CD4-positive, alpha-beta T cell treated with Interleukin-15 for 4 hours (primary cell): ENCODE results near the gene CD4.
"Not testable (repeated sequence)": the region's sequence is repeated elsewhere in the genome, so short reads cannot be mapped to it uniquely, and the experiment has no call there.

Experiments
- DNase-seq: peaks from one replicate; pipeline ENCODE4 v3.0.0-alpha.2; 2020; ENCODE audit warnings: low spot score

Gene CD4

DNA sequence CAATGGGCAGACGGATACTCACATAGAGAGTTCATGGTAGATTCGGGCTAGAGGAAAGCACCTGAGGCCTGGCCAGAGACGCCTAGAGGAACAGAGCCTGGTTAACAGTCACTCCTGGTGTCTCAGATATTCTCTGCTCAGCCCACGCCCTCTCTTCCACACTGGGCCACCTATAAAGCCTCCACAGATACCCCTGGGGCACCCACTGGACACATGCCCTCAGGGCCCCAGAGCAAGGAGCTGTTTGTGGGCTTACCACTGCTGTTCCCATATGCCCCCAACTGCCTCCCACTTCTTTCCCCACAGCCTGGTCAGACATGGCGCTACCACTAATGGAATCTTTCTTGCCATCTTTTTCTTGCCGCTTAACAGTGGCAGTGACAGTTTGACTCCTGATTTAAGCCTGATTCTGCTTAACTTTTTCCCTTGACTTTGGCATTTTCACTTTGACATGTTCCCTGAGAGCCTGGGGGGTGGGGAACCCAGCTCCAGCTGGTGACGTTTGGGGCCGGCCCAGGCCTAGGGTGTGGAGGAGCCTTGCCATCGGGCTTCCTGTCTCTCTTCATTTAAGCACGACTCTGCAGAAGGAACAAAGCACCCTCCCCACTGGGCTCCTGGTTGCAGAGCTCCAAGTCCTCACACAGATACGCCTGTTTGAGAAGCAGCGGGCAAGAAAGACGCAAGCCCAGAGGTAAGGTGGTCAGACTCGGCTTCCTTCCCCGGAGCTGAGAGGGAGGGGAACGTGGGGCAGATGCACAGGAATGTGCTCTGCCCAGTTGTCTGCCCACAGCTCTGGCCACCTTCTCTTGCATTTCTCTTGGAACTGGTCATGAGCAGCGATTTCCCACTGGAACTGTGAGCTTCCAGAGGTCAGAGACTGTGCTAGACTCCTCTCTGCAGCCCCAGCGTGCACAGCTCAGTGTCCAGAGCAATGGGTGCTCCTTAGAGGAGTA, at the start of gene CD4:
CD4 (plus strand) TSS at position 557 of the 953 bp plus-strand sequence. CDS start 10,611 bp downstream, outside the sequence.
- peak; percentile 69 for DNase-seq

- not testable (repeated sequence) for DNase-seq
These were observed 47.2 kb upstream of the CD4 start for GRCh38 chr12:6742080-6742479.

GRCh38 chr12:6742834-6743233, 46.5 kb upstream of the CD4 start:
- no peak for DNase-seq

GRCh38 chr12:6743300-6743699, 46.0 kb upstream of the CD4 start:
- not testable (repeated sequence) for DNase-seq

DNA sequence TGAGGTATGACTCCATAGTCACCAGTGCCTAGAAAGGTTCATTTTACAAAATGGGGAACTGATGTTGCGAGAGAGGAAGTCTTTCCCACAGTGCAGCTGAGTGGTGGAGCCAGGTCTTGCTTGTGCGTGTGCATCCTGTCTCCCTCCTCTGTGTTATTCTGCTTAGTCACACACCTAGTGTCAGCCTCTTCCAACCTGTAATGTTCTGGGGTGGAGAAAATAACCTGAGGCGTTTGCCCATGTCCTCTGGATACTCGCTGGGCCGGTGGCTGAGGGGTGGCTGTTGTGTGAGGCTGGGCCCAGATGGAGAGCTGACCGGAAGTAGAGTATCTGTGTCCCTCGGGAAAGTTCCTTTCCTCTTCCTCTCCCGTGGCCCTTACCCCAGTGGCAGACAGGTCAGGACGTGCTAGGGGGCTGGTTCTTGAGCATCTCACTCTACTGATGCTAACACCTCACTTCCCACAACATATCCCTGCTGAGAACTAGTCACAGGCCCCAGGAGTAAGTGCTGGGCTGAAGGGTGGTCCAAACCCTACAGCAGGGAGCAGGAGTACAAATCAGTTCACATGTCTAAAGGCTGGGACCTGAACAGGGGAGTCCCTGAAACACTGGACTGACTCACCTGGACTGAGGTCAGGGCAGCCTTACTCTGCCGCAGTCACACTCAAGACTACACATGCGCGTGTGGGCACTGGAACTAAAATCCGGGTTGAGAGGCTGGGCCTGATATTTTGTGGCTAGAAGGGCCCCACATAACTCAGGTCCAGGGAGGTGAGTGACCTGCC, 43.4 kb upstream of the CD4 start:
- peak; percentile 29 for DNase-seq

DNA sequence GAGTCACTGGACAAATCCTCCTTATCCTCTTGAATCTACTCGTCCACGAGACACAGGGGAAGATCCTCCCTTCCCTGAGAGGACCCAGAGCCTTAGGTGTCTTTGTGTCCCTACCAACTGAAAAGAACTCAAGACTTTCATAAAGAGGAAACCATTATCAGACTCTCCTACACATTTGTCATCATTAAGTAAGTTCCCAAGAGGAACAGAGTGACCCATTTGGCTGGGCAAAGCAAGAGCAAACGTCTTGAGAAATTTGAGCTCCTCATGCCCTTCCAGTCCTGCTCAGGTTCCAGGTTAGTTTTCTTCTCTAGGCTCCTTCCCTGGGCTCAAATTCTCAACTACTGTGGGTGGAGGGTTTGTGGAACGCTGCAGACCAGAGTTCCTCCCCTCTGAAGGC, 42.1 kb upstream of the CD4 start:
- no peak for DNase-seq

DNA sequence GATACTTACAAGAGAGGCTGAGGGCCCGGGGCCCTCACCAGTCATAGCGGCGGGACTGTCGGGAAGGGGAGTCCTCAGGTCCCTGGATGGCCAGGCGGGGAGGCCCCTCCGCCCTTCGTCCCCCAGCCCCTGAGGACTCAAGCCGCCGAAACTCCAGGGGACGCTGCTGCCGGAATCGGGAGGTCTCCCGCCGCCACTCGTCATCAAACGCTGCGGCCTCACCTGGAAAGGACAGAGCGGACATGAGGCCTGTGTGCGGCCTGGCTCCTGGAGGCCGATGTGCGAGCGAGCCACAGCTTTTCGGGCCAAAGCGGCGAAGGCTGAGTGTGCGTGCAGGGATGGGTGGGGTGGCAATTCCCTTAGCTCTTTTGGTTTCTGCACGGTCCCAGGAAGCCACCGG, 40.6 kb upstream of the CD4 start:
- DNase-seq: no peak

- no peak for DNase-seq
These were observed 38.8 kb upstream of the CD4 start for GRCh38 chr12:6750506-6750905.

- no peak for DNase-seq
These were observed 37.6 kb upstream of the CD4 start for GRCh38 chr12:6751767-6752166.

- DNase-seq: no peak
These were observed 37.0 kb upstream of the CD4 start for GRCh38 chr12:6752167-6752920.

DNA sequence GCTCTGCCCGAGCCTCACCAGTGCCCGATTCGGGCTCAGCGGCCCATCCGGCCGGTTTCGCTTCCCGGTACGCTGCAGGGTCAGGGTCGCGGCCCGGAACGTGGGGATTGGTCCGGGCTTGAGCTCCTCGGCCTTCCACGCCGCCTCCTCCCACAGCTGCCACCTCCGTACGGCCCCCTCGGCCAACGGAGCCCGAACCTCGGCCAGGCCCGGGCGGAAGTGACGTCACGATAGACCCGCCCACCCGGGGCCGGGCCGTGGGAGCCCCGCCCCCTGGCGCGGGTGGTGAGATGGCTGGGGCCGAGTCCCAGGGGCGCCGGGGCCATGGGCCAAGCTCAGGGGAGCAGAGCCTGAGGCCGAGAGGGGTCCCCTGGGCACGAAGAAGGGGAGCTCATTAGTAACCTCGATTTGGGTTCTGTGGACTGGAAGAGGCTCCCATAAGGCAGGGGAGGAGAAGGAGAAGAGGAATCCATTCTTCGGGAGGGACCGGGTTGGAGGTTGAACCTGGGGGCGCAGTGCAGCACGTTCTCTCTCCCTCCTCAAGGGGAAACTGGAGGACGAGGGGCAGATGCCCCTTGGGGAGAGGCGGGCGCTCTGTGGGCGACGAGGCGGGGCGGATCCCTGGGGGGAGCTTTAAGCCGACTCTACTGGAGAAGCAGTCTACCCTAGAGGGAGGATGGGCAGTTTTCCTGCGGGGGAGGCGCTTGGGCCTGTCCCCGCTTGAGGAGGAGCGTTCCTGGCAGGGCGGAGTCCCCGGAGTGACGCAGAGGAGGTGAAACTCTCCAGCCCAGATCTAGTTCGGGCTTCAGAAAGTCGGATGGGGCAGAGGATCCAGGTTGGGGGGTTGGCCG, 36.2 kb upstream of the CD4 start, which contains the start of gene MLF2:
MLF2 (minus strand) TSS at position 221 of the 851 bp plus-strand sequence. CDS start 807 bp downstream, outside the sequence.
- peak; percentile 97 for DNase-seq

DNA sequence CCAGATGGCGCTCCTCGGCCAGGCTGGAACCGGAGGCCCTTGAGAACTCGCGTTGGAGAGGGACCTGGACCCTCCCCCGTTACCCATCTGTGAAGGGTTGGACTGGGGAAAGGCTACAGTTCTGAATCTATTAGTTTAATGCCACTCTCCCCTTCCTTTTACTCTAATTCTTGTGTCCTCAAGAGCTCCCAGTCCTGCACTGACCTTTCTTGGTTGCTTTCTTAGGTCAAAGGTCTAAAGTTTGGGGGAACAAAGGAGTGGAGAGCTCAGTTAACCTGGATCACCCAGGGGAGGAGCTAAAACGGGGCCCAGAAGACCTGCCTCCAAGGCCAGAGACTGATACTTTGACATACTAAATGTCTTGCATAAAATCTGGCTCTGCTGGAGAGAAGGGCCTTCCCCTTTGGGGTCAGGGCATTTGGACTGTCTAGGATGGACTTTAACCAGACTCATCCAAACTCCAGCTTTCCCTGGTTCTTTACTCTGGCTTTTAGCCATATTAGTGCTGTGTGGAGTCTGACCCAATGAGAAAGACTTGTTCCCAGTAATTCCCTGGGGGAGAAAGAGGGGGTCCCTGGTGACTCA, 35.5 kb upstream of the CD4 start:
- no peak for DNase-seq

DNA sequence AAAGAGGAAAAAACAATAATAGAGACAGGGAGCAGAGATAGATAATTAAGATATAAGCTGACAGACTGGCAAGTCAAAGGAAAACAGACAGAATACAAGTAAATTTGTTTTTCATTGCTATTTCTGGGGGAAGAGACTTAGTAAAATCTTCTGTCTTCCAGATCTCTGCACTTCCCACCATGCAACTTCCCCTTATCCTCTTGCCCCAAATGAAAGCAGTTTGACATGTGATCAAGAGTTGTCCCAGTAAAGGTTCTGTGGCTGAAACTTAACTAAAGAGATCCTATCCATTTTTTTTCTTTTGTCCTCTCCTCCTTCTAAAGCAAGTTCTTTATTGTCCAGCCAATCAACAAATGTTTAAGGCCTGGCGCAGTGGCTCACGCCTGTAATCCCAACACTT, 34.9 kb upstream of the CD4 start:
- DNase-seq: no peak

DNA sequence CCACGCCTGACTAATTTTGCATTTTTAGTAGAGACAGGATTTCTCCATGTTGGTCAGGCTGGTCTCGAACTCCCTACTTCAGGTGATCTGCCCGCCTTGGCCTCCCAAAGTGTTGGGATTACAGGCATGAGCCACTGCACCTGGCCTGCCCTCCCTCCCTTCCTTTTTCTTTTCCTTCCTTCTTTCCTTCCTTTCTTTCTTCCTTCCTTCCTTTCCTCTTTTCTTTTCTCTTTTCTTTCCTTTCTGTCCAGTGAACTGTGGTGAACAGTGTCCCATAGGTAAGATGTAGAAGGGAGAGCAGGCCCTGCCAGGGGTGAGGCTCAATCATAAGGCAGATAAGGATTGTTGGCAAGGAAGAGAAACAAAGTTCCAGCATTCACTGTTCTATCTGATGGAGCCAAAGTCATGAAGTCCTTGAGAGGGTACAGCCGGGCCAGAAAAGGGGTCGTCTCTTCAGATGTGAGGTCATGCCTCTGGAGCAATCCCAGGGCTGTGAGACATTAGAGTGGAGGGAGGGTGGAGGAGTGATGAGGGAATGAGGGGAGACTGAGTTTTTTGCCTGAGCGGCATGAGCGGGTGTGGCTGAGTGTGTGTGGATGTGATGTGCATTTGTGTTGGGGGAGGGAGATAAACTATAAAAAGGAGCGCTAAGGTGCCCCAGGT, 32.2 kb upstream of the CD4 start:
- no peak for DNase-seq

- no peak for DNase-seq
These were observed 30.7 kb upstream of the CD4 start for GRCh38 chr12:6758506-6759095.

- no peak for DNase-seq
These were observed 29.6 kb upstream of the CD4 start for GRCh38 chr12:6759741-6760140.

- no peak for DNase-seq
These were observed 25.9 kb upstream of the CD4 start for GRCh38 chr12:6763380-6763779.

- DNase-seq: peak; percentile 72
These were observed 25.1 kb upstream of the CD4 start for GRCh38 chr12:6764011-6764828.

DNA sequence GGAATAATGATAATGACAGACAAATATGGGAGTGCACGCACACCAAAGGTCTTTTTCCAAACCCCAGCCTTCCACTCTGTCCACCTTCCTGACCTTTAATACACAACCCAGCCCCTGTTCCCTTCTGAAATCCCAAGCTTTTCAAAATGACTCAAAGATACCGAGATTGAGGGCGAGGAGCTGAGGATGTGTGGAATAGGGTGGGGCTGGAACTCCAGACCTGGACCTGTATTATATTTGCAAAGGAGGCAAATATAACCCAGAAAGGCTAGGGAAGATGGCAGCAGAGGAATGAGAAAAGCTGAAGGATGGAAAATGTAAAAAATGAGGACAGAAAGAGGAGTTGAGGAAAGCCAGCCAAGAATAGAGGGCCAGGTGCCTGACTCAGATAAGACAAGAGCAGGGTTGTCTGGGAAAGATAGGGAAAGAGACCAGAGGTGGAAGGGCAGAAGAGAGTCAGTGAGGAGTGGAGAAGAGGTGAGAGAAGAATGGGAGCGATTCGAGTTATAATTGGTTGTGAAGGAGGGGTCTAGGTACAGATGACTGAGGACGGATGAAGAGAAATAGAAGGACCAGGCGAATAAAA, 24.2 kb upstream of the CD4 start:
- no peak for DNase-seq
